SK-N-SH (cell line): ENCODE results near the gene SEZ6L. TPM values are rescaled to one million over a fixed set of nuclear protein-coding genes. Genes with fewer than 3 reads are reported as not detected.

Experiments
- CTCF ChIA-PET: fragments of 300-600, 350-600 bp; formaldehyde crosslinking; extraction: SDS; loops from one replicate; lab custom pipeline; 2021; lab: Yijun Ruan, JAX
- POLR2A ChIA-PET: fragments of 350-600 bp; sonication (Branson Sonifier 250); formaldehyde crosslinking; extraction: SDS; loops from one replicate; lab custom pipeline; 2020; ENCODE audit warnings: antibody characterized with exemption, inconsistent platforms; lab: Yijun Ruan, JAX
- DNase-seq: peaks from one replicate; pipeline ENCODE4 v3.0.0; 2012
- H2AFZ ChIP-seq: fragments of 200-600 bp; sonication (generic); 2 replicates; pipeline ENCODE4 v1.8.1; 2016; ENCODE audit warnings: antibody characterized with exemption, mild to moderate bottlenecking, low read depth
- H3F3A ChIP-seq: fragments of 200-600 bp; sonication (generic); replicated peaks from 2 replicates; pipeline ENCODE3; 2016; ENCODE audit warnings: antibody characterized with exemption, mild to moderate bottlenecking; ENCODE audit not compliant: insufficient read depth
- H3K27ac ChIP-seq, 2 experiments: fragments of 200-500 bp in 1 of 2; fragments of 200-600 bp in 1 of 2; sonication (Bioruptor generic) in 1 of 2; sonication (generic), shearing (Covaris generic) in 1 of 2; 2 replicates each; pipeline versions ENCODE4 v1.5.1 to v1.6.1; 2014 to 2016; ENCODE audit warnings: low read depth in 2 of 2, inconsistent platforms in 1 of 2, low read length in 1 of 2, mild to moderate bottlenecking in 1 of 2, mixed read lengths in 1 of 2
- H3K27me3 ChIP-seq: fragments of 200-600 bp; sonication (generic), shearing (Covaris generic); 2 replicates; pipeline ENCODE4 v1.6.1; 2016; ENCODE audit warnings: mixed run types; ENCODE audit not compliant: insufficient read depth
- H3K36me3 ChIP-seq, 2 experiments: fragments of 200-500 bp in 1 of 2; fragments of 200-600 bp in 1 of 2; sonication (Bioruptor generic) in 1 of 2; sonication (generic) in 1 of 2; replicated peaks in 1 of 2; 2 replicates each; pipeline versions ENCODE3 to v1.5.1; 2014 to 2016; ENCODE audit warnings: low read length in 1 of 2, mild to moderate bottlenecking in 1 of 2; ENCODE audit not compliant: insufficient read depth in 2 of 2, control insufficient read depth in 1 of 2
- H3K4me1 ChIP-seq, 2 experiments: fragments of 200-500 bp in 1 of 2; fragments of 200-600 bp in 1 of 2; sonication (Bioruptor generic) in 1 of 2; sonication (generic), shearing (Covaris generic) in 1 of 2; 2 replicates each; pipeline versions ENCODE4 v1.5.1 to v1.6.1; 2014 to 2016; ENCODE audit warnings: low read depth in 1 of 2, low read length in 1 of 2, mixed run types in 1 of 2; ENCODE audit not compliant: insufficient read depth in 2 of 2, control insufficient read depth in 1 of 2
- H3K4me2 ChIP-seq: fragments of 200-600 bp; sonication (generic), shearing (Covaris generic); 2 replicates; pipeline ENCODE4 v1.6.1; 2017; ENCODE audit warnings: mixed run types
- H3K4me3 ChIP-seq, 2 experiments: fragments of 200-500 bp in 1 of 2; fragments of 200-600 bp in 1 of 2; sonication (Bioruptor generic) in 1 of 2; sonication (generic), shearing (Covaris generic) in 1 of 2; 2 replicates each; pipeline versions ENCODE4 v1.5.1 to v1.8.1; 2014 to 2016; ENCODE audit warnings: low read depth in 2 of 2, inconsistent platforms in 1 of 2, low read length in 1 of 2, mild to moderate bottlenecking in 1 of 2, mixed read lengths in 1 of 2, moderate library complexity in 1 of 2
- H3K79me2 ChIP-seq: fragments of 200-600 bp; sonication (generic); 2 replicates; pipeline ENCODE4 v1.8.1; 2017; ENCODE audit warnings: mild to moderate bottlenecking; ENCODE audit not compliant: insufficient read depth
- H3K9ac ChIP-seq: fragments of 200-600 bp; sonication (generic); 2 replicates; pipeline ENCODE4 v1.6.1; 2017; ENCODE audit warnings: mixed run types
- H3K9me2 ChIP-seq: fragments of 200-600 bp; sonication (generic); 2 replicates; pipeline ENCODE4 v1.6.1; 2017; ENCODE audit warnings: mixed run types
- H3K9me3 ChIP-seq: fragments of 200-600 bp; sonication (generic); 2 replicates; pipeline ENCODE4 v1.6.1; 2017; ENCODE audit warnings: mixed run types, mild to moderate bottlenecking, moderate library complexity
- H4K20me1 ChIP-seq: fragments of 200-600 bp; sonication (generic); 2 replicates; pipeline ENCODE4 v1.6.1; 2017; ENCODE audit warnings: mild to moderate bottlenecking, mixed run types; ENCODE audit not compliant: insufficient read depth
- ELF1 ChIP-seq: IDR thresholded peaks from 2 replicates; pipeline ENCODE4 v1.4.0; 2012
- EP300 ChIP-seq, 2 experiments: IDR thresholded peaks; 2 replicates each; pipeline versions ENCODE4 v1.4.0 to v1.6.1; 2012; ENCODE audit warnings: borderline replicate concordance in 1 of 2, low read depth in 1 of 2, low read length in 1 of 2
- EZH2phosphoT487 ChIP-seq: fragments of 200-600 bp; sonication (generic); IDR thresholded peaks from 2 replicates; pipeline ENCODE4 v1.6.1; 2017; ENCODE audit warnings: low read depth, mixed run types, mild to moderate bottlenecking, antibody characterized with exemption, moderate library complexity, borderline replicate concordance
- FOXJ3 ChIP-seq: sonication (generic); formaldehyde crosslinking; IDR thresholded peaks from 2 replicates; pipeline ENCODE4 v1.5.1; 2020; ENCODE audit warnings: mild to moderate bottlenecking, missing genetic modification reagents
- JUND ChIP-seq: IDR thresholded peaks from 2 replicates; pipeline ENCODE4 v1.4.0; 2012
- MXI1 ChIP-seq: IDR thresholded peaks from 2 replicates; pipeline ENCODE4 v1.6.1; 2012; ENCODE audit warnings: mild to moderate bottlenecking, low read depth, low read length, improper control_type of control experiment
- NFIC ChIP-seq: IDR thresholded peaks from 2 replicates; pipeline ENCODE4 v1.4.0; 2012; ENCODE audit warnings: borderline replicate concordance
- RAD21 ChIP-seq: IDR thresholded peaks from 2 replicates; pipeline ENCODE4 v1.6.1; 2012; ENCODE audit warnings: mild to moderate bottlenecking, low read length
- RCOR1 ChIP-seq: fragments of 150-350 bp; IDR thresholded peaks from 2 replicates; pipeline ENCODE4 v1.6.1; 2017; ENCODE audit warnings: antibody characterized with exemption, low read length
- RFX5 ChIP-seq: IDR thresholded peaks from 2 replicates; pipeline ENCODE4 v1.6.1; 2012; ENCODE audit warnings: mild to moderate bottlenecking, improper control_type of control experiment, low read length
- SMC3 ChIP-seq: IDR thresholded peaks from 2 replicates; pipeline ENCODE4 v1.6.1; 2012; ENCODE audit warnings: low read depth, low read length, improper control_type of control experiment
- TAF1 ChIP-seq: IDR thresholded peaks from 2 replicates; pipeline ENCODE4 v1.6.1; 2012; ENCODE audit warnings: low read depth, mild to moderate bottlenecking, low read length, moderate library complexity, borderline replicate concordance
- TCF12 ChIP-seq: IDR thresholded peaks from 2 replicates; pipeline ENCODE4 v1.4.0; 2012
- TEAD4 ChIP-seq: IDR thresholded peaks from 2 replicates; pipeline ENCODE4 v1.4.0; 2012; ENCODE audit warnings: mild to moderate bottlenecking, borderline replicate concordance; ENCODE audit not compliant: insufficient read depth
- WGBS: methylation state at CpG from one replicate; pipeline ENCODE4 v1.1.6; 2017; ENCODE audit warnings: low lambda C conversion rate; 5-methylcytosine and 5-hydroxymethylcytosine counted together
- polyA plus RNA-seq, 3 experiments: library from polyadenylated mRNA; depleted of rRNA; stranded (reverse); fragments of >200 nt; gene quantifications; 2 replicates each; pipeline ENCODE4 v1.2.3, GENCODE V29; 2012
- TF ChIP-seq, protein P1 (sequence below): IDR thresholded peaks from 2 replicates; pipeline ENCODE4 v1.4.0; 2012; ENCODE audit warnings: low read depth, borderline replicate concordance
- TF ChIP-seq, protein P2 (sequence below): fragments of 150-350 bp; IDR thresholded peaks from 2 replicates; pipeline ENCODE4 v1.6.1; 2017; ENCODE audit warnings: antibody characterized with exemption, low read length, low read depth, borderline replicate concordance
- TF ChIP-seq, protein P3 (sequence below): IDR thresholded peaks from 2 replicates; pipeline ENCODE4; 2012
- TF ChIP-seq, protein P4 (sequence below): IDR thresholded peaks from 2 replicates; pipeline ENCODE4 v1.6.1; 2012; ENCODE audit warnings: mild to moderate bottlenecking, low read depth, low read length, moderate library complexity
- TF ChIP-seq, protein P5 (sequence below): IDR thresholded peaks from 2 replicates; pipeline ENCODE4 v1.4.0; 2012; ENCODE audit warnings: low read depth, borderline replicate concordance

SEZ6L gene
- polyA plus RNA-seq, 1 of the 3 experiments (the other 2 are of a cell fraction): 0.10 TPM

DNA sequence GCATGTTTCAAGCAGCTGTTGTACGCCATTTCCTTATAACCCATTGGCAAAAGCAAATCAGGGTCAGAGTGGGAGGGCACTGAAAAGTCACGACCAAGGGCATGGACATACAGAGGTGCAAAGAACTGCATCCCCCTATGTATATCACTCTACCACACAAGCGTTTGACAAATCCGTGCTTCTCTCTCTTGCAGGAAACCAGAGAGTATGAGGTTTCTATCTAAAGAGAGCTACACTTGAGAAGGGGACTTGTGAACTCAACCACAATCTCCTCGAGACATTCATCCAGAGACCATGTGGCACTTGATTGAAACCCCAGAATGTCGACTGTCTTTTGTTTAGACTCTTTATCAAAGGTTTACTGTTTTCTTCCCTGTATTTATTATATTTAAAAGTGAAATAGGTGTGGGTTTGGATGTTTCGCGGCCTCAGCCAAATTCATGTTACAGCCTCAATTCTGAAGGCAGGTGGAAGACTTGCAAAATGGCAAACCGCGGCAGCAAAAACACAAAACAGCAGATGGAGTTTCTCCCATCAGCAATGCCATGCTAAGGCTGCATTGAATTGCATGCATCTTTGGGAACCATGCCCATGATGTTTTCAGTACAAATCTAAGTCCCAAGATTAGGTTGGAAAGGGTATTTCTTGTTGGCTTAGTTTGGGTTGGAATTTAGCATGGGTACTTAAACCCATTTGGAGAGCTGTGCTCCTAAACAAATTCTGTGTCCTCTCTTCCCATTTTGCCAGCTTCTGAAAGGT lies 211.0 kb downstream of the SEZ6L start:
- Histone ChIP-seq H3K4me3 (no peak overlapping the region), H2AFZ (no peak overlapping the region), H3F3A (no peaks in the 10 kb centered on the region), H3K36me3 (no peaks in the 10 kb centered on the region), H3K9ac (no peak overlapping the region), H3K79me2 (no peaks in the 10 kb centered on the region), H3K27me3 (no peaks in the 10 kb centered on the region; the same call in 1 of the 2 replicates), H3K9me3 (no peaks in the 10 kb centered on the region), H3K4me1 (no peaks in the 10 kb centered on the region), H3K4me2 (no peak overlapping the region), H3K9me2 (no peaks in the 10 kb centered on the region), H4K20me1 (no peaks in the 10 kb centered on the region), H3K27ac (no peak overlapping the region)
- ChIA-PET CTCF (interaction anchor here (4.3 kb wide), 1 partner anchor 12 kb away, joined by 27 read pairs; no protein-coding TSS in a partner anchor), POLR2A (no interaction called here)
- no peak for TF ChIP-seq MXI1
- TF ChIP-seq TEAD4: no peak
- TF ChIP-seq JUND: no peak
- no peak for TF ChIP-seq EZH2phosphoT487
- no peak for TF ChIP-seq ELF1
- TF ChIP-seq, protein P1, sequence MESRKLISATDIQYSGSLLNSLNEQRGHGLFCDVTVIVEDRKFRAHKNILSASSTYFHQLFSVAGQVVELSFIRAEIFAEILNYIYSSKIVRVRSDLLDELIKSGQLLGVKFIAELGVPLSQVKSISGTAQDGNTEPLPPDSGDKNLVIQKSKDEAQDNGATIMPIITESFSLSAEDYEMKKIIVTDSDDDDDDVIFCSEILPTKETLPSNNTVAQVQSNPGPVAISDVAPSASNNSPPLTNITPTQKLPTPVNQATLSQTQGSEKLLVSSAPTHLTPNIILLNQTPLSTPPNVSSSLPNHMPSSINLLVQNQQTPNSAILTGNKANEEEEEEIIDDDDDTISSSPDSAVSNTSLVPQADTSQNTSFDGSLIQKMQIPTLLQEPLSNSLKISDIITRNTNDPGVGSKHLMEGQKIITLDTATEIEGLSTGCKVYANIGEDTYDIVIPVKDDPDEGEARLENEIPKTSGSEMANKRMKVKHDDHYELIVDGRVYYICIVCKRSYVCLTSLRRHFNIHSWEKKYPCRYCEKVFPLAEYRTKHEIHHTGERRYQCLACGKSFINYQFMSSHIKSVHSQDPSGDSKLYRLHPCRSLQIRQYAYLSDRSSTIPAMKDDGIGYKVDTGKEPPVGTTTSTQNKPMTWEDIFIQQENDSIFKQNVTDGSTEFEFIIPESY: no peak
- no peak for TF ChIP-seq TAF1
- TF ChIP-seq, protein P2, sequence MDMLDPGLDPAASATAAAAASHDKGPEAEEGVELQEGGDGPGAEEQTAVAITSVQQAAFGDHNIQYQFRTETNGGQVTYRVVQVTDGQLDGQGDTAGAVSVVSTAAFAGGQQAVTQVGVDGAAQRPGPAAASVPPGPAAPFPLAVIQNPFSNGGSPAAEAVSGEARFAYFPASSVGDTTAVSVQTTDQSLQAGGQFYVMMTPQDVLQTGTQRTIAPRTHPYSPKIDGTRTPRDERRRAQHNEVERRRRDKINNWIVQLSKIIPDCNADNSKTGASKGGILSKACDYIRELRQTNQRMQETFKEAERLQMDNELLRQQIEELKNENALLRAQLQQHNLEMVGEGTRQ: no peak
- no peak for TF ChIP-seq FOXJ3 (CRISPR knock-in tag)
- TF ChIP-seq, protein P3, sequence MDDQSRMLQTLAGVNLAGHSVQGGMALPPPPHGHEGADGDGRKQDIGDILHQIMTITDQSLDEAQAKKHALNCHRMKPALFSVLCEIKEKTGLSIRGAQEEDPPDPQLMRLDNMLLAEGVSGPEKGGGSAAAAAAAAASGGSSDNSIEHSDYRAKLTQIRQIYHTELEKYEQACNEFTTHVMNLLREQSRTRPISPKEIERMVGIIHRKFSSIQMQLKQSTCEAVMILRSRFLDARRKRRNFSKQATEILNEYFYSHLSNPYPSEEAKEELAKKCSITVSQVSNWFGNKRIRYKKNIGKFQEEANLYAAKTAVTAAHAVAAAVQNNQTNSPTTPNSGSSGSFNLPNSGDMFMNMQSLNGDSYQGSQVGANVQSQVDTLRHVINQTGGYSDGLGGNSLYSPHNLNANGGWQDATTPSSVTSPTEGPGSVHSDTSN: no peak
- DNase-seq: no peak
- 54% methylated on average over 10 of the region's 10 CpGs for WGBS

DNA sequence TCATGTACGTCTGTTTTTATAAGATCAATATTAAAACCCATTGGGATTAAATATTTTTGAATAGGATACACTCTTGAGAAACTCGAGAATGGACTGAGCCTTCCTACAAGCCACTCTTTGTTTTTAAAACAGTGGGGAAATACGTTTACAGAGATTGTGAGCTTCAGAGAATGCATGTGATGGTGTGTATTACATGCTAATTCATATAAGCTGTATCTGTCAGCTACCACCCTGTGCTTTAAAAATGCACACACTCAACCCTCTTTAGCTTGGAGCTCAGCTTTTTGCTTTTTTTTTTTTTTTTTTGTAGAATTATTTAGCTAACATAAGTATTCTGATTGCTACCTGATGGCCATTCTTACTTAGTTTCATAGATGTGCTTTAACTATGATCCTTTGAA lies 213.5 kb downstream of the SEZ6L start:
- POLR2A ChIA-PET: no interaction called here
- Histone ChIP-seq H3K27ac (no peak overlapping the region), H3K9ac (no peak overlapping the region), H3K4me3 (no peak overlapping the region), H3K4me1 (no peaks in the 10 kb centered on the region), H3K79me2 (no peaks in the 10 kb centered on the region), H3K36me3 (no peaks in the 10 kb centered on the region), H2AFZ (no peak overlapping the region), H3F3A (no peaks in the 10 kb centered on the region), H3K27me3 (no peaks in the 10 kb centered on the region; the same call in 1 of the 2 replicates), H3K9me3 (no peaks in the 10 kb centered on the region), H4K20me1 (no peaks in the 10 kb centered on the region), H3K9me2 (no peaks in the 10 kb centered on the region), H3K4me2 (no peak overlapping the region)
- CTCF ChIA-PET: interaction anchor here (1.7 to 5.4 kb wide), 4 partner anchors 10 to 78 kb away, joined by 7 to 25 read pairs (median 8); no protein-coding TSS in a partner anchor
- DNase-seq: no peak
- WGBS: 12% methylated on average over 3 of the region's 3 CpGs
- TF ChIP-seq RCOR1 (no peak), TCF12 (no peak), SMC3 (no peak), EP300 (IDR thresholded peaks at IDR 0.05; ENCODE audit: borderline replicate concordance in 1 of 2, low read depth in 1 of 2, low read length in 1 of 2) (no peak), NFIC (no peak), RAD21 (no peak), RFX5 (no peak)
- TF ChIP-seq, protein P4, sequence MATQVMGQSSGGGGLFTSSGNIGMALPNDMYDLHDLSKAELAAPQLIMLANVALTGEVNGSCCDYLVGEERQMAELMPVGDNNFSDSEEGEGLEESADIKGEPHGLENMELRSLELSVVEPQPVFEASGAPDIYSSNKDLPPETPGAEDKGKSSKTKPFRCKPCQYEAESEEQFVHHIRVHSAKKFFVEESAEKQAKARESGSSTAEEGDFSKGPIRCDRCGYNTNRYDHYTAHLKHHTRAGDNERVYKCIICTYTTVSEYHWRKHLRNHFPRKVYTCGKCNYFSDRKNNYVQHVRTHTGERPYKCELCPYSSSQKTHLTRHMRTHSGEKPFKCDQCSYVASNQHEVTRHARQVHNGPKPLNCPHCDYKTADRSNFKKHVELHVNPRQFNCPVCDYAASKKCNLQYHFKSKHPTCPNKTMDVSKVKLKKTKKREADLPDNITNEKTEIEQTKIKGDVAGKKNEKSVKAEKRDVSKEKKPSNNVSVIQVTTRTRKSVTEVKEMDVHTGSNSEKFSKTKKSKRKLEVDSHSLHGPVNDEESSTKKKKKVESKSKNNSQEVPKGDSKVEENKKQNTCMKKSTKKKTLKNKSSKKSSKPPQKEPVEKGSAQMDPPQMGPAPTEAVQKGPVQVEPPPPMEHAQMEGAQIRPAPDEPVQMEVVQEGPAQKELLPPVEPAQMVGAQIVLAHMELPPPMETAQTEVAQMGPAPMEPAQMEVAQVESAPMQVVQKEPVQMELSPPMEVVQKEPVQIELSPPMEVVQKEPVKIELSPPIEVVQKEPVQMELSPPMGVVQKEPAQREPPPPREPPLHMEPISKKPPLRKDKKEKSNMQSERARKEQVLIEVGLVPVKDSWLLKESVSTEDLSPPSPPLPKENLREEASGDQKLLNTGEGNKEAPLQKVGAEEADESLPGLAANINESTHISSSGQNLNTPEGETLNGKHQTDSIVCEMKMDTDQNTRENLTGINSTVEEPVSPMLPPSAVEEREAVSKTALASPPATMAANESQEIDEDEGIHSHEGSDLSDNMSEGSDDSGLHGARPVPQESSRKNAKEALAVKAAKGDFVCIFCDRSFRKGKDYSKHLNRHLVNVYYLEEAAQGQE: no peak
- TF ChIP-seq, protein P5, sequence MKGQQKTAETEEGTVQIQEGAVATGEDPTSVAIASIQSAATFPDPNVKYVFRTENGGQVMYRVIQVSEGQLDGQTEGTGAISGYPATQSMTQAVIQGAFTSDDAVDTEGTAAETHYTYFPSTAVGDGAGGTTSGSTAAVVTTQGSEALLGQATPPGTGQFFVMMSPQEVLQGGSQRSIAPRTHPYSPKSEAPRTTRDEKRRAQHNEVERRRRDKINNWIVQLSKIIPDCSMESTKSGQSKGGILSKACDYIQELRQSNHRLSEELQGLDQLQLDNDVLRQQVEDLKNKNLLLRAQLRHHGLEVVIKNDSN: no peak
